ENCODE data around the gene SUSD1.

The SUSD1 gene

GRCh38 chr9:112038017-112038408, 137.1 kb downstream of the SUSD1 start:
- no peak for DNase-seq

GRCh38 chr9:112037281-112038016, 137.6 kb downstream of the SUSD1 start:
- no peak for DNase-seq

- DNase-seq: no peak
These were observed 139.8 kb downstream of the SUSD1 start for GRCh38 chr9:112035166-112035826.

GRCh38 chr9:112034216-112034611, 140.9 kb downstream of the SUSD1 start:
- DNase-seq: no peak

GRCh38 chr9:112033237-112034215, 141.6 kb downstream of the SUSD1 start:
- DNase-seq: no peak

GRCh38 chr9:112032743-112033142, 142.4 kb downstream of the SUSD1 start:
- no peak for DNase-seq

- DNase-seq: no peak
These were observed 143.1 kb downstream of the SUSD1 start for GRCh38 chr9:112032009-112032408.

- no peak for DNase-seq
These were observed 143.7 kb downstream of the SUSD1 start for GRCh38 chr9:112031400-112031799.

GRCh38 chr9:112029921-112030444, 145.1 kb downstream of the SUSD1 start:
- DNase-seq: no peak

- DNase-seq: no peak
These were observed 146.6 kb downstream of the SUSD1 start for GRCh38 chr9:112028242-112029221.

- no peak for DNase-seq
These were observed 149.2 kb downstream of the SUSD1 start for GRCh38 chr9:112025850-112026249.

GRCh38 chr9:112021742-112022141, 153.4 kb downstream of the SUSD1 start:
- DNase-seq: no peak

- DNase-seq: no peak
These were observed 154.2 kb downstream of the SUSD1 start for GRCh38 chr9:112020680-112021596.

GRCh38 chr9:112017878-112018277, 157.2 kb downstream of the SUSD1 start:
- no peak for DNase-seq

- no peak for DNase-seq
These were observed 159.4 kb downstream of the SUSD1 start for GRCh38 chr9:112015736-112016135.

- no peak for DNase-seq
These were observed 159.9 kb downstream of the SUSD1 start for GRCh38 chr9:112015149-112015548.

GRCh38 chr9:112013266-112013665, 161.8 kb downstream of the SUSD1 start:
- DNase-seq: no peak

- peak; percentile 33 for DNase-seq
These were observed 162.8 kb downstream of the SUSD1 start for GRCh38 chr9:112012026-112012902.

- no peak for DNase-seq
These were observed 164.0 kb downstream of the SUSD1 start for GRCh38 chr9:112011051-112011620.

Measured in 8988T (cell line).